Measurements from ENCODE around the gene FSTL5. TPM values are rescaled to one million over a fixed set of nuclear protein-coding genes. Genes with fewer than 3 reads are reported as not detected.

Gene FSTL5
- total RNA-seq, 1 donor from 2014 or later = not detected

- intact Hi-C loops (cut with DNase I) = no loop called here
- no peaks in the 10 kb centered on the region for H3K9me3 ChIP-seq
- no peaks in the 10 kb centered on the region for H3K4me1 ChIP-seq
- no peak for TF ChIP-seq CTCF (IDR thresholded peaks at IDR 0.05)
- H3K27ac ChIP-seq = no peak overlapping the region
- ATAC-seq = no peak
- no peaks in the 10 kb centered on the region for H3K27me3 ChIP-seq (ENCODE audit: low read depth)
- H3K36me3 ChIP-seq = no peaks in the 10 kb centered on the region
- DNase-seq = no peak
- no peak overlapping the region for H3K4me3 ChIP-seq
These were observed 117.7 kb downstream of the FSTL5 start for GRCh38 chr4:162046135-162046534.

- ATAC-seq = no peak
- Histone ChIP-seq H3K27ac (no peak overlapping the region), H3K27me3 (ENCODE audit: low read depth) (no peaks in the 10 kb centered on the region), H3K4me1 (no peaks in the 10 kb centered on the region), H3K9me3 (no peaks in the 10 kb centered on the region), H3K4me3 (no peak overlapping the region), H3K36me3 (no peaks in the 10 kb centered on the region)
- intact Hi-C loops (cut with DNase I) = no loop called here
- DNase-seq = no peak
- no peak for TF ChIP-seq CTCF (IDR thresholded peaks at IDR 0.05)
These were observed 125.7 kb downstream of the FSTL5 start for GRCh38 chr4:162038112-162038511.

- Histone ChIP-seq H3K4me1 (no peaks in the 10 kb centered on the region), H3K27ac (no peak overlapping the region), H3K4me3 (no peak overlapping the region), H3K27me3 (ENCODE audit: low read depth) (no peaks in the 10 kb centered on the region), H3K9me3 (no peaks in the 10 kb centered on the region), H3K36me3 (no peaks in the 10 kb centered on the region)
- intact Hi-C loops (cut with DNase I) = no loop called here
- ATAC-seq (no peak), DNase-seq (no peak)
- TF ChIP-seq CTCF (IDR thresholded peaks at IDR 0.05) = no peak
These were observed 145.9 kb downstream of the FSTL5 start for GRCh38 chr4:162017863-162018262.

- DNase-seq (no peak), ATAC-seq (no peak)
- Histone ChIP-seq H3K9me3 (no peaks in the 10 kb centered on the region), H3K36me3 (no peaks in the 10 kb centered on the region), H3K4me1 (no peaks in the 10 kb centered on the region), H3K4me3 (no peak overlapping the region), H3K27ac (no peak overlapping the region), H3K27me3 (ENCODE audit: low read depth) (no peaks in the 10 kb centered on the region)
- TF ChIP-seq CTCF (IDR thresholded peaks at IDR 0.05) = no peak
- intact Hi-C loops (cut with DNase I) = no loop called here
These were observed 146.8 kb downstream of the FSTL5 start for GRCh38 chr4:162016991-162017390.

- Histone ChIP-seq H3K27me3 (ENCODE audit: low read depth) (no peaks in the 10 kb centered on the region), H3K4me1 (no peaks in the 10 kb centered on the region), H3K4me3 (no peak overlapping the region), H3K27ac (no peak overlapping the region), H3K9me3 (no peaks in the 10 kb centered on the region), H3K36me3 (no peaks in the 10 kb centered on the region)
- ATAC-seq = no peak
- intact Hi-C loops (cut with DNase I) = no loop called here
- no peak for DNase-seq
- no peak for TF ChIP-seq CTCF (IDR thresholded peaks at IDR 0.05)
These were observed 147.6 kb downstream of the FSTL5 start for GRCh38 chr4:162016219-162016618.

- no peak for ATAC-seq
These were observed 148.7 kb downstream of the FSTL5 start for GRCh38 chr4:162015090-162015489.

More at GRCh38 chr4:162015090-162015489, 148.7 kb downstream of the FSTL5 start:
- no peaks in the 10 kb centered on the region for H3K36me3 ChIP-seq
- H3K4me1 ChIP-seq = no peaks in the 10 kb centered on the region
- H3K27me3 ChIP-seq (ENCODE audit: low read depth) = no peaks in the 10 kb centered on the region
- no peaks in the 10 kb centered on the region for H3K9me3 ChIP-seq
- no peak overlapping the region for H3K27ac ChIP-seq
- intact Hi-C loops (cut with DNase I) = no loop called here
- DNase-seq = no peak
- H3K4me3 ChIP-seq = no peak overlapping the region
- TF ChIP-seq CTCF (IDR thresholded peaks at IDR 0.05) = no peak
